WTC11 (cell line): ENCODE results near the gene CCBE1. TPM values are rescaled to one million over a fixed set of nuclear protein-coding genes. Genes with fewer than 3 reads are reported as not detected.
"Not testable (repeated sequence)": the region's sequence is repeated elsewhere in the genome, so short reads cannot be mapped to it uniquely, and the experiment has no call there.

Source experiments
- ATAC-seq: fragments of 200-7000 bp; cut with Tn5 transposase; 2 replicates; pipeline ENCODE4 v1.10.0; 2021; ENCODE audit warnings: mild to moderate bottlenecking, moderate library complexity
- CTCF ChIA-PET: fragments of 300-600 bp; sonication (Branson Sonifier 250); formaldehyde crosslinking; loops from one replicate; lab custom pipeline; 2021; ENCODE audit warnings: antibody characterized with exemption; lab: Charles Lee
- POLR2A ChIA-PET: fragments of 350-600 bp; sonication (Branson Sonifier 250); formaldehyde crosslinking; loops from one replicate; lab custom pipeline; 2021; ENCODE audit warnings: antibody characterized with exemption; lab: Charles Lee
- DNase-seq: peaks from one replicate; pipeline ENCODE4 v3.0.0; 2021; ENCODE audit warnings: low spot score
- H3K27ac Mint-ChIP-seq: 2 replicates; pipeline ENCODE4 v1.8.0; 2021; ENCODE audit warnings: mixed read lengths
- H3K27me3 Mint-ChIP-seq: 2 replicates; pipeline ENCODE4 v1.8.0; 2021; ENCODE audit warnings: low read depth, mild to moderate bottlenecking, moderate library complexity, mixed read lengths
- H3K36me3 Mint-ChIP-seq: 2 replicates; pipeline ENCODE4 v1.8.0; 2021; ENCODE audit warnings: mixed read lengths
- H3K4me1 Mint-ChIP-seq: 2 replicates; pipeline ENCODE4 v1.8.0; 2022; ENCODE audit warnings: mixed read lengths
- H3K4me3 Mint-ChIP-seq: 2 replicates; pipeline ENCODE4 v1.8.0; 2021; ENCODE audit warnings: mild to moderate bottlenecking, moderate library complexity, mixed read lengths
- H3K9me3 Mint-ChIP-seq: 2 replicates; pipeline ENCODE4 v1.8.0; 2021; ENCODE audit warnings: mixed read lengths
- ATF2 ChIP-seq: sonication (generic); formaldehyde crosslinking; IDR thresholded peaks from 2 replicates; pipeline ENCODE4 v1.8.1; 2022; ENCODE audit warnings: low read depth, missing genetic modification reagents, borderline replicate concordance
- ATF6 ChIP-seq: sonication (generic); formaldehyde crosslinking; IDR thresholded peaks from 2 replicates; pipeline ENCODE4 v1.8.1; 2023; ENCODE audit warnings: mild to moderate bottlenecking, missing genetic modification reagents
- CREM ChIP-seq: sonication (generic); formaldehyde crosslinking; IDR thresholded peaks from 2 replicates; pipeline ENCODE4 v1.8.1; 2022; ENCODE audit warnings: mild to moderate bottlenecking, missing genetic modification reagents, moderate library complexity
- CTCF ChIP-seq: fragments of 200-600 bp; IDR thresholded peaks from 2 replicates; pipeline ENCODE4 v1.8.0; 2022; ENCODE audit warnings: antibody characterized with exemption
- E2F1 ChIP-seq: sonication (generic); formaldehyde crosslinking; IDR thresholded peaks from 2 replicates; pipeline ENCODE4 v1.8.0; 2022; ENCODE audit warnings: mild to moderate bottlenecking, missing genetic modification reagents
- FOXK1 ChIP-seq: sonication (generic); formaldehyde crosslinking; IDR thresholded peaks from 2 replicates; pipeline ENCODE4 v1.8.0; 2022; ENCODE audit warnings: mild to moderate bottlenecking, moderate library complexity, missing genetic modification reagents
- MAX ChIP-seq: sonication (generic); formaldehyde crosslinking; IDR thresholded peaks from 2 replicates; pipeline ENCODE4 v1.8.0; 2022; ENCODE audit warnings: mild to moderate bottlenecking, missing genetic modification reagents
- NFATC4 ChIP-seq: fragments of 250-450 bp; sonication (Bioruptor Pico); IDR thresholded peaks from 2 replicates; pipeline ENCODE4 v1.9.0; 2021; ENCODE audit warnings: mild to moderate bottlenecking
- NR1H2 ChIP-seq: sonication (generic); formaldehyde crosslinking; IDR thresholded peaks from 2 replicates; pipeline ENCODE4 v1.9.0; 2021; ENCODE audit warnings: mild to moderate bottlenecking, moderate library complexity, missing genetic modification reagents
- SMAD4 ChIP-seq: sonication (generic); formaldehyde crosslinking; IDR thresholded peaks from 2 replicates; pipeline ENCODE4 v1.8.0; 2022; ENCODE audit warnings: mild to moderate bottlenecking, missing genetic modification reagents
- SOX15 ChIP-seq: fragments of 250-450 bp; sonication (Bioruptor Pico); IDR thresholded peaks from 2 replicates; pipeline ENCODE4 v1.9.0; 2021; ENCODE audit warnings: mild to moderate bottlenecking
- ZNF121 ChIP-seq: sonication (generic); formaldehyde crosslinking; IDR thresholded peaks from 2 replicates; pipeline ENCODE4 v1.8.0; 2023; ENCODE audit warnings: missing genetic modification reagents
- ZNF219 ChIP-seq: sonication (generic); formaldehyde crosslinking; IDR thresholded peaks from 2 replicates; pipeline ENCODE4 v1.8.0; 2023; ENCODE audit warnings: missing genetic modification reagents, mild to moderate bottlenecking, borderline replicate concordance
- total RNA-seq: library from RNA; stranded (reverse); gene quantifications from 3 replicates; pipeline ENCODE4 v1.2.3, GENCODE V29; 2021
- TF ChIP-seq, protein P1 (sequence below): sonication (generic); formaldehyde crosslinking; IDR thresholded peaks from 2 replicates; pipeline ENCODE4 v1.8.0; 2022; ENCODE audit warnings: missing genetic modification reagents
- TF ChIP-seq, protein P2 (sequence below): sonication (generic); formaldehyde crosslinking; IDR thresholded peaks from 2 replicates; pipeline ENCODE4 v1.8.1; 2022; ENCODE audit warnings: low read depth, mild to moderate bottlenecking, moderate library complexity, missing genetic modification reagents, borderline replicate concordance
- TF ChIP-seq, protein P3 (sequence below): sonication (generic); formaldehyde crosslinking; IDR thresholded peaks from 2 replicates; pipeline ENCODE4 v1.8.1; 2022; ENCODE audit warnings: mild to moderate bottlenecking, moderate library complexity, missing genetic modification reagents

The CCBE1 gene
- total RNA-seq, 1 experiment from 2014 or later: 9.7 TPM

DNA sequence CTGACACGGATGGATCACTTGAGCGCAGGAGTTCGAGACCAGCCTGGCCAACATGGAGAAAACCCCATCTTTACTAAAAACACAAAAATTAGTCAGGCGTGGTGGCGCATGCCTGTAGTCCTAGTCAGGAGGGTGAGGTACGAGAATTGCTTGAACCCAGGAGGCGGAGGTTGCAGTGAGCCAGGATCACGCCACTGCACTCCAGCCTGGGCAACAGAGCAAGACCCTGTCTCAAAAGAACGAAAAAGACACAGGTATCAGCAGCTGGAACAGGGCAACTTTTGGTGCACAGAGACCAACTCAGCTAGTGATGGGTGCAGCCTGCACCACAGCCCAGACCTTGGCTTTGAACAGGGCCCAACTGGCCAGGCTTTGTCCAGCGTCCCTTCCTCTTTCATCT is 48.8 kb downstream of the CCBE1 start:
- H3K36me3 Mint-ChIP-seq, H3K27me3 Mint-ChIP-seq, H3K9me3 Mint-ChIP-seq, POLR2A ChIA-PET, DNase-seq, H3K27ac Mint-ChIP-seq, ATAC-seq, H3K4me3 Mint-ChIP-seq: not testable (repeated sequence)
- CTCF ChIA-PET: interaction anchor here (0.9 to 3.3 kb wide), 3 partner anchors 17 to 175 kb away, joined by 5 to 12 read pairs (median 5); partner anchors contain the start of gene CCBE1
- TF ChIP-seq ZNF121 (CRISPR knock-in tag): 0 out of 2 replicates have a peak, but pooled peaks have one; percentile 43
- peaks cover 28% of the 10 kb centered on the region for H3K4me1 Mint-ChIP-seq

GRCh38 chr18:59646963-59647307 is 50.3 kb downstream of the CCBE1 start:
- no peak for ATAC-seq
- H3K27ac Mint-ChIP-seq: no peak overlapping the region
- H3K4me1 Mint-ChIP-seq: peaks cover 33% of the 10 kb centered on the region
- TF ChIP-seq CTCF (no peak), CREM (CRISPR knock-in tag) (no peak), SOX15 (CRISPR knock-in tag) (no peak), FOXK1 (CRISPR knock-in tag) (no peak), SMAD4 (CRISPR knock-in tag) (no peak), NFATC4 (no peak), ATF2 (CRISPR knock-in tag) (no peak), NR1H2 (CRISPR knock-in tag) (no peak), E2F1 (CRISPR knock-in tag) (no peak), ATF6 (CRISPR knock-in tag) (no peak), ZNF219 (CRISPR knock-in tag) (no peak), MAX (CRISPR knock-in tag) (no peak)
- TF ChIP-seq, protein P1, sequence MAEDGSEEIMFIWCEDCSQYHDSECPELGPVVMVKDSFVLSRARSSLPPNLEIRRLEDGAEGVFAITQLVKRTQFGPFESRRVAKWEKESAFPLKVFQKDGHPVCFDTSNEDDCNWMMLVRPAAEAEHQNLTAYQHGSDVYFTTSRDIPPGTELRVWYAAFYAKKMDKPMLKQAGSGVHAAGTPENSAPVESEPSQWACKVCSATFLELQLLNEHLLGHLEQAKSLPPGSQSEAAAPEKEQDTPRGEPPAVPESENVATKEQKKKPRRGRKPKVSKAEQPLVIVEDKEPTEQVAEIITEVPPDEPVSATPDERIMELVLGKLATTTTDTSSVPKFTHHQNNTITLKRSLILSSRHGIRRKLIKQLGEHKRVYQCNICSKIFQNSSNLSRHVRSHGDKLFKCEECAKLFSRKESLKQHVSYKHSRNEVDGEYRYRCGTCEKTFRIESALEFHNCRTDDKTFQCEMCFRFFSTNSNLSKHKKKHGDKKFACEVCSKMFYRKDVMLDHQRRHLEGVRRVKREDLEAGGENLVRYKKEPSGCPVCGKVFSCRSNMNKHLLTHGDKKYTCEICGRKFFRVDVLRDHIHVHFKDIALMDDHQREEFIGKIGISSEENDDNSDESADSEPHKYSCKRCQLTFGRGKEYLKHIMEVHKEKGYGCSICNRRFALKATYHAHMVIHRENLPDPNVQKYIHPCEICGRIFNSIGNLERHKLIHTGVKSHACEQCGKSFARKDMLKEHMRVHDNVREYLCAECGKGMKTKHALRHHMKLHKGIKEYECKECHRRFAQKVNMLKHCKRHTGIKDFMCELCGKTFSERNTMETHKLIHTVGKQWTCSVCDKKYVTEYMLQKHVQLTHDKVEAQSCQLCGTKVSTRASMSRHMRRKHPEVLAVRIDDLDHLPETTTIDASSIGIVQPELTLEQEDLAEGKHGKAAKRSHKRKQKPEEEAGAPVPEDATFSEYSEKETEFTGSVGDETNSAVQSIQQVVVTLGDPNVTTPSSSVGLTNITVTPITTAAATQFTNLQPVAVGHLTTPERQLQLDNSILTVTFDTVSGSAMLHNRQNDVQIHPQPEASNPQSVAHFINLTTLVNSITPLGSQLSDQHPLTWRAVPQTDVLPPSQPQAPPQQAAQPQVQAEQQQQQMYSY: no peak
- TF ChIP-seq, protein P2, sequence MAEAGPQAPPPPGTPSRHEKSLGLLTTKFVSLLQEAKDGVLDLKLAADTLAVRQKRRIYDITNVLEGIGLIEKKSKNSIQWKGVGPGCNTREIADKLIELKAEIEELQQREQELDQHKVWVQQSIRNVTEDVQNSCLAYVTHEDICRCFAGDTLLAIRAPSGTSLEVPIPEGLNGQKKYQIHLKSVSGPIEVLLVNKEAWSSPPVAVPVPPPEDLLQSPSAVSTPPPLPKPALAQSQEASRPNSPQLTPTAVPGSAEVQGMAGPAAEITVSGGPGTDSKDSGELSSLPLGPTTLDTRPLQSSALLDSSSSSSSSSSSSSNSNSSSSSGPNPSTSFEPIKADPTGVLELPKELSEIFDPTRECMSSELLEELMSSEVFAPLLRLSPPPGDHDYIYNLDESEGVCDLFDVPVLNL (CRISPR knock-in tag): no peak
- TF ChIP-seq, protein P3, sequence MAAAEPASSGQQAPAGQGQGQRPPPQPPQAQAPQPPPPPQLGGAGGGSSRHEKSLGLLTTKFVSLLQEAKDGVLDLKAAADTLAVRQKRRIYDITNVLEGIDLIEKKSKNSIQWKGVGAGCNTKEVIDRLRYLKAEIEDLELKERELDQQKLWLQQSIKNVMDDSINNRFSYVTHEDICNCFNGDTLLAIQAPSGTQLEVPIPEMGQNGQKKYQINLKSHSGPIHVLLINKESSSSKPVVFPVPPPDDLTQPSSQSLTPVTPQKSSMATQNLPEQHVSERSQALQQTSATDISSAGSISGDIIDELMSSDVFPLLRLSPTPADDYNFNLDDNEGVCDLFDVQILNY (CRISPR knock-in tag): no peak
- ChIA-PET CTCF (interaction anchor here (0.7 to 2.1 kb wide), 17 partner anchors 11 to 187 kb away, joined by 3 to 22 read pairs (median 4); partner anchors contain the start of gene CCBE1), POLR2A (no interaction called here)
- no peak for DNase-seq
- H3K36me3 Mint-ChIP-seq: no peaks in the 10 kb centered on the region
- no peaks in the 10 kb centered on the region for H3K9me3 Mint-ChIP-seq
- H3K4me3 Mint-ChIP-seq: no peak overlapping the region
- no peaks in the 10 kb centered on the region for H3K27me3 Mint-ChIP-seq
